NCI-H2227 treated with DMSO at 0.1 percent for 48 hours (cell line): ENCODE measurements around the gene TRPV3.
A peak's percentile ranks its signal among the peaks of the same experiment; 100 is the strongest.

Experiments used
- DNase-seq: peaks from one replicate; lab custom pipeline; 2025; lab: John Stamatoyannopoulos, UW

TRPV3 gene

DNA sequence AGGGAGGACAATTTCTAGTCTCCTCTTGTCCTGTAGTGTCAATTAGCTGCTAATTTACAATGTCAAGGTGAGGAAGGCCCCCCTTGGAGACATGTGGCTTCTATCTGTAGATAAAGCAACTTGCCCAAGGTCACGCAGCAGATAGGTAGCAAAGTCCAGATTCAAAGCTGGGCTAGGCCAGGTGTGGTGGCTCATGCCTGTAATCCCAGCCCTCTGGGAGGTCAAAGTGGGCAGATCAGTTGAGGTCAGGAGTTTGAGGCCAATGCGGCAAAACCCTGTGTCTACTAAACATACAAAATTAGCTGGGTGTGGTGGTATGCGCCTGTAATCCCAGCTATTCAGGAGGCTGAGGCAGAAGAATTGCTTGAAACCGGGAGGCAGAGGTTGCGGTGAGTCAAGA is 11.1 kb downstream of the TRPV3 start:
- no peak for DNase-seq

DNA sequence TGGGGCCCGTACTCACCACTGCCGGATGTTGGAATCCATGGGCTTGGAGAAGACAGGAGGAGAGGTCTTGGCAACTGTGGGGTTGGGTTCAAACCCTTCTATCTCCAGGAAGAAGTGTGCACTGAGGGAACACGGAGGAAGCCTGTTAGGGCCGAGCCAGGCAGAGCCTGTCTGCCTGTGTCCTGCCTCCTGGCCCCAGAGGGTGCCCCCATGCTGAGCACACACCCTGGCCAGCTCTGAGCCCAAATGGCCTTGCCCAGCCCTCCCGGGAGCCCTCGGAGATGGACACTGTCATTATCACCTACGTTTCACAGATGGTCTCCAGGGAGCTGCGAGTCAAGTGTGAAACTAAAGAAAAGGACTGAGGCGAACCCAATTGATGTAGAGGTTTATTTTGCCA is 12.5 kb downstream of the TRPV3 start:
- no peak for DNase-seq

DNA sequence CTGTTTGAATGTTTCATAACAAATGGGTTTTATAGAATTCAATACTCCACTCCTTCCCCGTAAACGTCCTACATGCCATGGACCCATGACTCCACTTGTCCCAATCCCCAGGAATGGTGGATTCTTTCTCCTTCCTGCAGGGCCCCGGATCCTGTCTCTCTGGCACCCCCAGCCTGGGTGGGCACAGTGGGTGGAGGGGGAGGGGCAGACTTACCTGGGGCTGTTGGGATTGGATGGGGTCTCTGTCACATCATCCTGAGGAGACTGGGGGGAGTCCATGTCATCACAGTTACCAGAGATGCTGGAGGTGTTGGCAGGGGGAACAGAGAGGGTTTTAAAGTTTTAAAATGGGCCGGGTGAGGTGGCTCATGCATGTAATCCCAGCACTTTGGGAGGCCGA is 13.2 kb downstream of the TRPV3 start:
- no peak for DNase-seq

DNA sequence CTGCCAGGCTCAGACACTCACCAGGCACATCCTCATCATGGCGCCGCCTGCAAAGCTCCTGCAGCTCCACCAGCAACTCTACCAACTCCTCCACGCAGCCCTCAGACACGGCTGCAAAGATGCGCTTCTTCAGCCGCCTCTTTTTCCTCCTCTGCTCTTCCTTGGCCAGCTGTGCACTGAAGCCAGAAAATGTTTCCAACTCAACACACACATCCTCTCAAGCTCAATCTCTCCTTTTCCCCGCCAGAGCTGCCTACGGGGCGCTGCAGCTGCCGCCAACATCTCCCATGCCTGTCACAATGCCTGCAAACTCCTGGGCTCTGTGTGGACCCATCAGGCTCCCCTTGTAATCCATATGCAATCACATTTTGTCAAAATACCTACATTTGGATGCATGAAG is 14.2 kb downstream of the TRPV3 start:
- no peak for DNase-seq

DNA sequence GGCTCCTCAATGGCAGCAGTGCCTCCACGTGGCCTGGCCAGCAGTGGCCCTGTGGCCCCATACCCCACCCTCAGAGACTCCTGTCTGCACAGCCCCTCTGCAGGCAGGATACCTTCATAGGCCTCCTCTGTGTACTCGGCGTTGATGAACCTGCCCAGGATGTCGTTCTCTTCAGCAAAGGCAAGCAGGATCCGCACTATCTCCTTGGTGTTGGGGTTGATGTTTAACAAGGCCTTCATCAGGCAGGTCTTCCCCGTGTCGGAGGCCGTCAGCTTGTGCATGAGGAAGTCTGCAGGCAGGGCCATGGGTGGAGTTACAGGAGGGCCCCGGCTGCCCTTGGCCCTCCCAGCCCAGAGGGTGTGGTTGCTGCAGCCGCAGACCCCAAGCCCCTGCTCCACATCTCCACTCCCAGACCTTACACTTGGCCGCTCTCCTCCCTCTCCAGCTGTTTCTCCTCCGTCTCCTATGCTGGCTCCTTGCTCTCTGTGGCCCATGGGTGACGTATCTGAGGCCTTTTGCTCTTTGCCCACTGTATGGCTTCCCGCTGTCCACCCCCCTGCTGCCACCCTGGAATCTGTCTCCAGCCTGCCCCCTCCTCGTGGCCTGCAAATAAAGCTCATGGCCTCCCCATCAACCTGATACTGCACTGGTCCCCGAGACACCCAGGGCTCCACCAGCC is 15.1 kb downstream of the TRPV3 start:
- no peak for DNase-seq

DNA sequence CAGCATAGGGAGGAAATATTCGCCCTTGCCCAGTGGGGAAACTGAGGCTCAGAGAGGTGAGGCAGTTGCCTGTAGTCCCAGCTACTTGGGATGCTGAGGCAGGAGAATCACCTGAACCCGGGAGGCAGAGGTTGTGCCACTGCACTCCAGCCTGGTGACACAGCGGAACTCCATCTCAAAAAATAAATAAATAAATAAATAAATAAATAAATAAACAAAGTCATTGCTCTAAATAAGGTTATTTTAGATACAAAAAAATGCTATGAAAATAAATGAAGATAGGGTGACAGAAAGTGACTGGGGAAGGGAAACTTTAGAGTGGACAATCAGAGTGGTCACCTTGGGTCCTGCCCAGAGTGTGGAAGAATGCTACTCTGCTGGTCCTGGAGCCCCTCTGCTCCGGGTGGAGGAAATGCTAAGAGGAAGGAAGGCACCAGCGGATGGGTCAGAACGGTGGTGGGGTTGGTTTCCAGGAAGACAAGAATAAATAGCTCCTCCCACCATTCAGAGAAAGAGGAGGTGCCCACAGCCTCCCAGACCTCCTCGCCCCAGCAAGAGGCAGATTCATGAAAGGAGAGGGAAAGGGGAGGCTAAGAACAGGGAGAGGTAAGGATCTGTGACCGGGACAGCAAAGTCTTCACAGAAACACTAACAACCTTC is 17.6 kb downstream of the TRPV3 start:
- DNase-seq = no peak

DNA sequence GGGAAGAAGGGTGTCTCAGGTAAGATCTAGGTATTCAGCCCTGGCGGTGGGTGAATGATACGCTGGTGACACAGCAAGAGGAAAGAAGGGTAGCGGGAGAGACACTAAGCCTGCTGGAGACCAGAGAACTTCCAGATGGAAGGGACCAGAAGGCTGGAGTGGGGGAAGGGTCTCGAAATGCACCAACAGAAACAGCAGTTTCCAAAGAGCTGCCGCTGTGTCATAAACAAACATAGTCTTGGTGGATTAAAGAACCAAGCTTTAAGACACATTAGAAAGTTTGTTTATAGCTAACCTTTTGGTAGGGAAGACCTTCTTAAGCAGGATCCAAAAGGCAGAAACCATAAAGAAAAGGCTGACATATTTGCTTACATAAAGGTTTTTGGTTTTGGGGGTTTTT is 20.9 kb downstream of the TRPV3 start:
- no peak for DNase-seq

DNA sequence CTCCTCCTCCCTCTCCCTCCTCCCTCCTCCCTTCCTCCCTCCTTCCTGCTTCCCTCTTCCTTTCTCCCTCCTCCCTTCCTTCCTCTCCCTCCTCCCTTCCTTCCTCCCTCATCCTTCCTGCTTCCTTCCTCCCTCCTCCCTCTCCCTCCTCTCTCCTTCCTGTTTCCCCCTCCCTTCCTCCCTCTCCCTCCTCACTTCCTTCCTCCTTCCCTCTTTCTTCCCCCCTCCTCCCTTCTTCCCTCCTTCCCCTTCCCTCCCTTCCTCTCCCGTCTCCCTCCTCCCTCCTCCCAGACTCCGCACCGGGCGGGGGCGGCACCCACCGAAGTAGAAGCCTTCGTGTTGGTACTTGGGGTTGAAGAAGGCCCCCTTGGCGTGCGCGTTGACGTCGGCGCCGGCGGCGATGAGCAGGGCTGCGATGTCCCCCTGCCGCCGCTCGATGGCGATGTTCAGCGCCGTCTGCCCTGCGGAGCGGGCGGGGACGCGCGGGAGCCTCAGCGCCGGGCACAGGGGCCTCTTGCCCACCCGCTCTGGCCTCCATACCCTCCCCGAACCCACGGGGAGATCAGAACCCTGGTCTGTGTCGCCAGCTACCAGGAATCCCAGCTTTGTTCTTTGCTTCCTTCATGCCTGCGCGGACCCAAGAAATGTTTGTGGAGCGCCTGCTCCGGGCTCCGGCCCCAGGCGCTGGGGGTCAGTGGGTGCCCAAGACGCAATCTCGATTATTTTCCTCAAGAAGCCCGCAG is 22.2 kb downstream of the TRPV3 start:
- DNase-seq = peak; percentile 77

DNA sequence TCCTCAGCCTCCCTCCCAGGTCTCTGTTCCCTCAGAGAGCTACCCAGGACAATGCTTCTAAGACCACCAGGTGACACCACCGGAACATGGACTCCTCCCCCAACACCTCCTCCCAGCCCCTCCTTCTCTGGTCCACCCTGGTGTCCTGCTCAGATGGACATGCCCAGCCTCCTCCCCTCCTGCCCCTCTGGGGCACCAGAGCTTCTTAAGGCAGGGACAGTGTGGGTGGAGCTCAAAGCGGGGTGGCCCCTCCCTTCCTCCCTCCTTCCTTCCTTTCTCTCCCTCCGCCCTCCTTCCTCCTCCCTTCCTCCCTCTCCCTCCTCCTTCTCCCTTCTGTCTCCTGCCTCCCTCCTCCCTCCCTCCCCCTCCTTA is 22.7 kb downstream of the TRPV3 start:
- DNase-seq = peak; percentile 50

DNA sequence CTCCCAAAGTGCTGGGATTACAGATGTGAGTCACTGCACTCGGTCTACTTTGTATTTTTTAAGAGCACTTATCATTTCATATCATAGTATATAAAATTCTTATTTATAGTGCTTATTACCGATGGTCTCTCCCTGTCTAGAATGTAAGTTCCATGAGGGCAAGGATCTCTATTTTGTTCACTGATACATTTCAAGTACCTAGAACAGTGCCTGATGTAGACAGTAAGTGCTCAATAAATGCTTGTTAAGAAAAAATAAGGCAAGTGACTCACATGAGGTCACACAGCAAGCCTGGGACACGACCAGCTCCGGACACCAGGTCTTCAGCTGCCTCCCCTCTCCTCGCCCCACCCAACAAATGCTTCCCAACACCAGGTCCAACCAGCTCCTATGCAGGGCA is 23.9 kb downstream of the TRPV3 start:
- DNase-seq = no peak

DNA sequence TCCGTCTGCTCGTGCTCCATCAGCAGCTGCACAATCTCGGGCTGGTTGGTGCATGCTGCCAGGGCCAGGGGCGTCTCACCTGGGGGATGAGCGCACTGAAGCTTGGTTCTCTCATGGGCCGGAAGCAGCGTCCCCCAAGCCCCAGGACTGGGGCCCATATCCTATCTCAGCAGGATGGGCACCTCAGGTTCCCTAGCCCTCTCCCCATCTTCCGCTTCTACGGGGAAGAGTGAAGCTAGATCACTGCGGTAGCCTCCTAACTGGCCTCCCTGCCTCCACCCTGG is 24.8 kb downstream of the TRPV3 start:
- no peak for DNase-seq

DNA sequence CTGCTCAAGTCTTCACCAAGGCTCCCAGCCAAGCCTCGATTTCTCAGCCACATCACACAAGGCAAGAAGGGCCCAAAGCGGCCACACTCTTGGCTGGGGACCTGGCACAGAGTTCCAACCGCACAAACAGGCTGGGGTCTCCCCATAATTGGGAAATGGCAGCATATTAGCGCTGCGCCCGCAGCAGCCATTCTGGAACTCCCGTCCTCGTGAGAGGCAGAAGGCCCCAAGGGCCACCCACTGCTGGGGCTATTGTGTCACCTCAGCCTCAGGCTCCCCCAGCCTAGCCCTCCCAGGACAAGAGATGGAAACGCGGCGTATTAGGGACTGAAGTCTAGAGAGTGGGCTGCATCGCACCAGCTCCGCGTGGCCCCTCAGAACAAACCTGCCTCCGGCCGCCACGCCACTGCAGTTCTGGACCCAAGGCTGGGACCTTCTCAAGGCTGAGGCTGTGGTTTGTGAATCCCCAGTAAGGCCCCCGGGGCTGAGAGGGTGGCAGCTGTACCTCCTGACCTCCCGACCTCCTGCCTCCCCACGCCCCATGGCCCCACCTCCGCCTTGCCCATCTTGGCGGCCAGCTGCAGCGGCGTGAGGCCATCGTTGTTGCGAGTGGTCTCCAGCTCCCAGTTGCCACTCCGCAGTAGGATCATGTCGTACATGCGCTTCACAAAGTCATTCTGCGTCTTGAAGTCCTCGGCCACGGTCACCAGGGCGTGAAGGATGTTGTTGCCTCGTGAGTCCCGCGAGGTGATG is 25.3 kb downstream of the TRPV3 start:
- DNase-seq = no peak

DNA sequence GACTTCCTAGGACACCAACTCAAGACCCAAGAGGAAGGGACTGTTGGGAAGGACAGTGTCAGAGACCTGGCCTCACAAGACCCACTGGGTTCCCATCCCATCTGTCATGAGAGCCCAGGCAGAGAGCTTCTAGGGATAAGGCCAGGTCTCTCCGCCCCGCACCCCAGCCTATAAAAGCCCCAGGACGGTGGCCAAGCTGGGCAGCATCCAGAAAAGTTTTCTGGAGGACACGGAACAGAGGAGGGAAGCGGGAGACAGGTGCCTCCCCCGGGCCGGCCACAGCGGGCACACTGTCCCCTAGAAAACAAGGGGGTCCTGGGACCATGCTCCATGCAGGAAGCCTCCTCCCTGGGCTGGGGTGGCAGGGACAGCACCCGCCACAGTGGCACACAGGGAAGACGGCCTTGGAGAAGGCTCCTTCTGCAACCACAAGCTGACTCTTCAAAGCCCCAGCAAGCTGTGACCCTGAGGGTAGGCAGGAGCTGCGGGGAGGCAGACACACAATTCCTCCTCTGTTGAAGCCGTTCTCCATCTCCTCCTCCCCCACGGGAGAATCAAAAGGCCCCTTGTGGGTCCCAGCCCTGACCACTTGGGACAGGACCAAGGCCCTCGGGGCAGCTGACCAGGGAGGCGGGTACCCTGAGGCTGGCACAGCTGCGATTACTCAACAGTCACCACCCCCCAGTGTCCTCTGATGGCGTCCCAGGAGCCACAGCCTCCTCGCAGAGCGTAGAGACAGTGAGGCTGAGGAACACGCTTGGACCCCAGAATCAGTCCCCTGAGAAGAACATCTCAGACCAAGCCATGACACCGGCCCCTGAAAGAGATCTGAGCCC is 26.1 kb downstream of the TRPV3 start:
- no peak for DNase-seq

DNA sequence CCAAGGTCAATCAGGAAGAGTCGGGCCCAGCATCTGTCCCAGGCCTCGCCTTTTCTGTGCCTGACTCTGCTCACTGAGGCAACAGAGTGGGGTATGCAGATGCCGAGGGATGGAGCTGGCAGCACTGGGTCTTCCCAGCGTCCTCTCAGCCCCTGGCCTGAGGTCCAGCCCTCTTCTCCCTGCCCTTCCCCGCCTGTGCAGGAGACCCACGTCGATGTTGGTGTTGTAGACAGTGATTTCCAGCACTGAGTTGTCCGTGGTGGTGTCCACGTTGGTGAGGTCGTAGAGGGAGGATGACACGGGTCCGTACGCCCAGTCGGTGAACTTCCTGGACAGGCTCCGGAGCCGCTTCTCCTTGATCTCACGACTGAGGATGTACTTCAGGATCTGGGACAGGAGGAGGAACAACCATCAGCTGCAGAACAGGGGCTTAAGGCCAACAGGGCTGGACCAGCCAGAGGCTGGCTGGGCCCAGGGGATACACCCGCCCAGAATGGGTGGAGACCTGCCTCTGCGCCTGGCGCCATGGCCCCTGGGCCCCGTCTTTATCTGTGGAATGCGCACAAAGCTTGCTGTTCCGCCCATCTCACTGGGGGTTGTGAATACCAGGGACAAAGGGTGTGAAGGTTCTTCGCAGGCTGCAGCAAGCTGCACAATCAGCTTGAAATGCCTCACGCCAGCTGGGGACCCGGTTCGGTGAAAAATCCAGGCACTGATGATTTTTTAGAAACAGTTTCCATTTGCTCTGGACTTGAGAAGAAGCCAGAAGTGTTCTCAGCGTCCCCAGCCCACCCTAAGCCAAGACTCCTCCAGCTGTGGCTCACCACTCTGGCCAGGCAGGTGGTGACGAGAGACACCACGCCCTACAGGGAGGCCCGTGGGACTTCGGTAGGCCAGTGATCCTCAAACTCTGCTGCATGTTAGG is 27.5 kb downstream of the TRPV3 start:
- DNase-seq = no peak

DNA sequence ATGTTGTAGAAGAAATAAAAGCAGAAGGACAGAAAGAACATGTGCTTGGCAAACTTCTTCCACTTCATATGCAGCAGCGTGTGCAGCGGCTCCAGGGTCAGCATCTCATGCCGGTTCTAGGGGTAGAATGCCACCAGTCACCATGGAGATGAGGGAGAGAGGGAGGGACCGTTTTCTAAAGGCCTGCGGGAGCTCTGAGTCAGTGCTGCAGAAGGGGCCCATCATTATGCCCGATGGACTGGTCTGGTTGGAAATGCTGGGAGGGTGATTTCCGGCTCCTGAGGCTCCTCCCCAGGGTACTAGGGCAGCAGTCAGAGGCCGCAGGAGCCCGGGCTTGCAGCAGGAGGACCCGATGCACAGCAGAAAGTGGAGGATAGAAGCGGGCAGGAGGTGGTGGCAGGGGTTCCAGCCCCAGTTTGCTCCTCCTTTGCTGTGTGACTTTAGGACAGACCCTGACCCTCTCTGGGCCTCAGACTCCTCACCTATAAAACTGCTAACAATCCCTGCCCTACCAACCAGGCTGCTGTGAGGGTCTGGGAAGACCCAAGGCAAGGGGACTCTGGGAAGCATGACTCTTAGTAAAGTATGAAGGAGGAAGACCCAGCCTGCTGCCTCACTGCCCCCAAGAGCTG is 28.6 kb downstream of the TRPV3 start:
- DNase-seq = peak; percentile 35

DNA sequence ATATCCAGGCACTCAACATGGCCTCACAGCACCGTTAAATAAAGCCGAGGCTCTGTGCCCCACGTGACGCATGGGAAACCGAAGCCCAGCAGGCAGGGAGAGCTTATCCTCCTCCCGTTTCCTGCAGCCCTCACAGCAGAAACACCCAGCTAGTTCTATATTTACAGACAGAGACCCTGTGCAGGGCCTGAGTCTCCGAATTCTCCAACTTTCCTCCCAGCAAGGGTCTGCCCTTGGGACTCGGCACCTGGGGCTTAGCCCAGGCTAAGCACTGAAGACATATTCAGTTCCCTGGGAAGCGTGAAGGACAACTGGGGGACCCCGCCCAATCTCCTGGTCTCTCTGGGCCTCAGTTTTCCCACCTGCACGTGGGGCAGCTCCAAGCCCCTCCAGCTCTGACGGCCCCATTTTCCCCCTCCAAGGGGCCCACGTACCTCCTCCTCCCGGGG is 29.2 kb downstream of the TRPV3 start:
- no peak for DNase-seq

DNA sequence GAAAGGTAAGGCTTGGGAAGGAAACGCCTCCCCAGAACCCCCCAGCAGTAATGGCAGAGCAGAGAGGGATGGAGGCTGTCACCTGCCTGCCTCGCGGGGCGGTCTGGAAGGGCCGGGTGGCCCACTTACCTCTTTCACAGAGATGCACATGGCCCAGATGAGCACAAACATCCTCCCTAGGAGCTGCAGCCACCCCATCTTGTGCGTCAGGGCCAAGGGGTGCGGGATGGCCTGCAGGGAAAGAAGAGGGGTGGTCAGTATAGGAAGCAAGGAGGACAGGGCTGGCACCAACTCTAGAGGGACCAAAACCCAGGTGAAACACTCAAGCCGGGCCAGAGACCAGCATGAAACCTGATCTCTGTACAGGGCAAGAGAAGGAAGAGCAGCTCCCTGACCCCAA is 29.7 kb downstream of the TRPV3 start:
- DNase-seq = no peak

DNA sequence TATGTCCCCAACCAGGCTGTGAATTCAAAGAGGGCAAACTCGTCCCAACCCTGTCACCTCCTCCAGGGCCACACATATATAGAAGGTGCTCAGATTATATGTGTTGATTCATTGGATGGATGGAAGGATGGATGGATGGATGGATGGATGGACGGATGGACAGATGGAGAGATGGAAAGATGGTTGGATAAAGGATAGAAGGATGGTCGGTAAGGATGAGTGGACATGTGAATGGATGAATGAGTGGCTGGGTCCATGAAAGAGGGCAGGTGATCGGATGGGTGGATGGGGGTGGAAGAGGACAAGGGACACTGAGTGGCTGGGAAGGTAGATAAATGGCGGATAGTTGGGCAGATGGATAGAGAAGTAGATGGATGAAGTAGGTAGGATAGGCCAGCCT is 30.1 kb downstream of the TRPV3 start:
- no peak for DNase-seq

DNA sequence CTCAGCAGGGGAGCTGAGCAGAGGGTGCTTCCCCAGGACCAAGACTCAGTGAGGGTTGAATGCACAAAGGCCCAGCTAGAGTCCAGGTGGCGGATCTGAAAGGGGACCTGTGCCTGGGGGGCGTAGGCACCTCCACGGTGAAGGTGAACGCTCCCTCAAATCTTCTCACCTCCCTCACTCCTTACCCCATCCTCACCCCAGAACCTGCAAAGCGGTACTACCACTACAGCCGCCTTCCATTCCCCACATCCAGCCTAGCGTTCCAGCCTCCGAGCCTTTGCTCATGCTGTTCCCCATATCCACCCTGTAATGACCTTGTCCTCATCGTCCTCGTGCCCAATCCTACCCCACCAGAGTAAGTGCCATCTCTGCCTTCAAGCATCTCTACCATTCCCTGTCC is 30.6 kb downstream of the TRPV3 start:
- DNase-seq = no peak

DNA sequence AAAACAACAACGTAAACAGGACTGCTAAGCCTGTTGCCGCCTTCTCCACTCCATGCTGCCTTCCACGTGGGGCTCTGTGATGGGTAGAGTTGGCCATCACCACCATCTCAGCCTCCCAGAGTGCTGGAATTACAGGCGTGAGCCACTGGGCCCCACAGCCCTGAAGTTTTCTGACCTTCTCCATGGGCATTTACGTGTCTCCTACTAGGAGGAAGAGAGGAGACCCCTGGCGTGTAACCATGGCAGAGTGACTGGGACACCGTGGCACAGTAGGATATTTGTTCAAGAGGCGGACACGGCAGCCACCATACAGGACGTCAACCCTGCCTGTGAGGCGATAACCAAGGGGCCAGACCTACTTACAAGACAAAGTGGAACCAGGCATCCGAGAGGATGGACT is 31.1 kb downstream of the TRPV3 start:
- no peak for DNase-seq
